Bronchial epithelial cell (primary cell): ENCODE data around the gene CD58. TPM values are rescaled to one million over a fixed set of nuclear protein-coding genes. Genes with fewer than 3 reads are reported as not detected.

Experiments used
- DNase-seq: peaks from one replicate; pipeline ENCODE4 v3.0.0-alpha.2; 2010; ENCODE audit warnings: low read depth
- FAIRE-seq: peaks from 2 replicates; lab custom pipeline; 2011; peaks lifted over from hg19 to GRCh38; lab: Jason Lieb, UNC
- H3K27me3 ChIP-seq: 2 replicates; pipeline ENCODE4 v1.5.1; 2011; ENCODE audit warnings: low read length; ENCODE audit not compliant: control insufficient read depth, insufficient read depth
- H3K36me3 ChIP-seq: 2 replicates; pipeline ENCODE4 v1.5.1; 2011; ENCODE audit warnings: low read length; ENCODE audit not compliant: control insufficient read depth, insufficient read depth
- H3K4me3 ChIP-seq: 2 replicates; pipeline ENCODE4 v1.5.1; 2011; ENCODE audit warnings: mild to moderate bottlenecking, low read depth, low read length, control low read depth
- CTCF ChIP-seq: IDR thresholded peaks from 2 replicates; pipeline ENCODE4 v1.5.1; 2011; ENCODE audit warnings: mild to moderate bottlenecking, moderate library complexity, low read length, control low read depth, inconsistent platforms; ENCODE audit not compliant: insufficient read depth, severe bottlenecking
- total RNA-seq: library from RNA; depleted of rRNA; stranded (reverse); fragments of >200 nt; gene quantifications from 2 replicates; pipeline ENCODE4 v1.2.1, GENCODE V29; 2014

The CD58 gene
- total RNA-seq, 1 donor from 2014 or later, result 18.2 TPM

GRCh38 chr1:116531917-116532316 lies 38.9 kb downstream of the CD58 start:
- DNase-seq (no peak), FAIRE-seq (no peak)
- H3K4me3 ChIP-seq, result no peak overlapping the region
- TF ChIP-seq CTCF, result no peak
- peaks cover 10% of the 10 kb centered on the region for H3K36me3 ChIP-seq
- H3K27me3 ChIP-seq, result no peaks in the 10 kb centered on the region

- no peak for TF ChIP-seq CTCF
- Histone ChIP-seq H3K27me3 (no peaks in the 10 kb centered on the region), H3K4me3 (no peak overlapping the region), H3K36me3 (peaks cover 9% of the 10 kb centered on the region)
- FAIRE-seq (no peak), DNase-seq (no peak)
These were observed 41.1 kb downstream of the CD58 start for GRCh38 chr1:116529681-116530080.

- no peak for TF ChIP-seq CTCF
- Histone ChIP-seq H3K4me3 (no peak overlapping the region), H3K36me3 (peaks cover 9% of the 10 kb centered on the region)
These were observed 41.6 kb downstream of the CD58 start for GRCh38 chr1:116529199-116529631.

GRCh38 chr1:116528329-116529083 lies 42.3 kb downstream of the CD58 start:
- peaks cover 6% of the 10 kb centered on the region for H3K36me3 ChIP-seq
- no peak overlapping the region for H3K4me3 ChIP-seq
- FAIRE-seq, result no peak
- TF ChIP-seq CTCF, result no peak
- no peaks in the 10 kb centered on the region for H3K27me3 ChIP-seq
- DNase-seq, result no peak

More at GRCh38 chr1:116529199-116529631, 41.6 kb downstream of the CD58 start:
- no peaks in the 10 kb centered on the region for H3K27me3 ChIP-seq
- no peak for FAIRE-seq
- DNase-seq, result no peak

GRCh38 chr1:116525440-116525839 lies 45.4 kb downstream of the CD58 start:
- Histone ChIP-seq H3K4me3 (no peak overlapping the region), H3K27me3 (no peaks in the 10 kb centered on the region), H3K36me3 (no peaks in the 10 kb centered on the region)
- TF ChIP-seq CTCF, result no peak
- DNase-seq (no peak), FAIRE-seq (no peak)

- Histone ChIP-seq H3K4me3 (no peak overlapping the region), H3K36me3 (peaks cover 3% of the 10 kb centered on the region), H3K27me3 (no peaks in the 10 kb centered on the region)
- FAIRE-seq (no peak), DNase-seq (peak; percentile 71)
- TF ChIP-seq CTCF, result no peak
These were observed 49.6 kb downstream of the CD58 start for GRCh38 chr1:116521186-116521585.
